A549 (cell line): ENCODE data around the gene CDC27. TPM values are rescaled to one million over a fixed set of nuclear protein-coding genes. Genes with fewer than 3 reads are reported as not detected.
A peak's percentile ranks its signal among the peaks of the same experiment; 100 is the strongest.

Experiments used
- ATAC-seq, 2 experiments: fragments of 200-7000 bp in 1 of 2; fragments of >200 bp in 1 of 2; cut with Nextera tagmentation in 1 of 2; cut with Tn5 transposase in 1 of 2; 3 replicates each; pipeline versions ENCODE4 v1.8.0 to v1.9.1; 2018 to 2020; ENCODE audit warnings: mild to moderate bottlenecking in 1 of 2, moderate library complexity in 1 of 2
- CTCF ChIA-PET: fragments of 300-600 bp; sonication (Branson Sonifier 250); formaldehyde crosslinking; extraction: SDS; loops from one replicate; lab custom pipeline; 2021; ENCODE audit warnings: antibody characterized with exemption, inconsistent platforms; lab: Yijun Ruan, JAX
- POLR2A ChIA-PET: fragments of 350-600 bp; formaldehyde crosslinking; extraction: SDS; loops from one replicate; lab custom pipeline; 2021; ENCODE audit warnings: antibody characterized with exemption, inconsistent platforms; lab: Yijun Ruan, JAX
- DNase-seq, 2 experiments: peaks; one replicate each; pipeline versions ENCODE4 v3.0.0 to v3.0.0-alpha.2; 2011 to 2016; ENCODE audit warnings: low read depth in 1 of 2, low spot score in 1 of 2
- FAIRE-seq: peaks from 2 replicates; lab custom pipeline; 2011; peaks lifted over from hg19 to GRCh38; lab: Jason Lieb, UNC
- H3K27ac ChIP-seq, 2 experiments: fragments of >200 bp; sonication (Bioruptor Twin); formaldehyde crosslinking; 3 replicates each; pipeline ENCODE4 v1.5.1; 2016 to 2017
- H3K4me1 ChIP-seq: fragments of >200 bp; sonication (Bioruptor Twin); formaldehyde crosslinking; 3 replicates; pipeline ENCODE4 v1.6.1; 2016
- H3K4me2 ChIP-seq: fragments of >200 bp; sonication (Bioruptor Twin); formaldehyde crosslinking; 3 replicates; pipeline ENCODE4 v1.6.1; 2016
- H3K4me3 ChIP-seq: fragments of >200 bp; sonication (Bioruptor Twin); formaldehyde crosslinking; 3 replicates; pipeline ENCODE4 v1.5.1; 2016
- H3K9me3 ChIP-seq: fragments of >200 bp; sonication (Bioruptor Twin); formaldehyde crosslinking; 3 replicates; pipeline ENCODE4 v1.6.1; 2016
- CBX8 ChIP-seq: fragments of 200-600 bp; sonication (generic); IDR thresholded peaks from 2 replicates; pipeline ENCODE4 v1.6.1; 2016
- CHD4 ChIP-seq: fragments of 200-600 bp; sonication (generic); IDR thresholded peaks from 2 replicates; pipeline ENCODE4 v1.6.1; 2016; ENCODE audit warnings: antibody characterized with exemption, mild to moderate bottlenecking, borderline replicate concordance
- EHF ChIP-seq: fragments of 250-450 bp; sonication (Bioruptor Pico); IDR thresholded peaks from 2 replicates; pipeline ENCODE4 v1.5.0; 2020; ENCODE audit warnings: mild to moderate bottlenecking
- ELK1 ChIP-seq: fragments of 150-350 bp; IDR thresholded peaks from 2 replicates; pipeline ENCODE4 v1.6.1; 2014; ENCODE audit warnings: low read depth, mild to moderate bottlenecking, low read length
- ESRRA ChIP-seq: fragments of 150-350 bp; IDR thresholded peaks from 2 replicates; pipeline ENCODE4 v1.6.1; 2014; ENCODE audit warnings: mild to moderate bottlenecking, low read length, borderline replicate concordance
- GATA3 ChIP-seq: IDR thresholded peaks from 2 replicates; pipeline ENCODE4 v1.6.1; 2012; ENCODE audit warnings: borderline replicate concordance
- HDAC2 ChIP-seq: fragments of 200-600 bp; sonication (generic); IDR thresholded peaks from 2 replicates; pipeline ENCODE4 v1.6.1; 2016
- HEYL ChIP-seq: fragments of 250-450 bp; sonication (Bioruptor Pico); IDR thresholded peaks from 2 replicates; pipeline ENCODE4 v1.8.0; 2021; ENCODE audit warnings: mild to moderate bottlenecking, moderate library complexity
- HOXB5 ChIP-seq: fragments of 250-450 bp; sonication (Bioruptor Pico); IDR thresholded peaks from 2 replicates; pipeline ENCODE4 v1.5.0; 2020; ENCODE audit warnings: mild to moderate bottlenecking, moderate library complexity
- JUNB ChIP-seq: fragments of >200 bp; sonication (Bioruptor Twin); formaldehyde crosslinking; IDR thresholded peaks from 2 replicates; pipeline ENCODE4 v1.6.1; 2016
- MAZ ChIP-seq: fragments of 150-350 bp; IDR thresholded peaks from 2 replicates; pipeline ENCODE4 v1.6.1; 2014; ENCODE audit warnings: antibody characterized with exemption, low read depth, low read length, borderline replicate concordance
- NFE2L2 ChIP-seq: fragments of 150-350 bp; conservative IDR thresholded peaks from 2 replicates; pipeline ENCODE4 v1.6.1; 2014; ENCODE audit warnings: low read length
- NPAS2 ChIP-seq: fragments of 250-450 bp; sonication (Bioruptor Pico); IDR thresholded peaks from 2 replicates; pipeline ENCODE4 v1.8.0; 2022; ENCODE audit warnings: mild to moderate bottlenecking, moderate library complexity, borderline replicate concordance
- NR3C1 ChIP-seq: fragments of >200 bp; sonication (Bioruptor Twin); formaldehyde crosslinking; IDR thresholded peaks from 3 replicates; pipeline ENCODE4 v1.6.1; 2017
- RAD21 ChIP-seq, 2 experiments: fragments of >200 bp in 1 of 2; sonication (Bioruptor Twin) in 1 of 2; formaldehyde crosslinking in 1 of 2; IDR thresholded peaks in 1 of 2; conservative IDR thresholded peaks in 1 of 2; 2 replicates in 1 of 2; 3 replicates in 1 of 2; pipeline ENCODE4 v1.6.1; 2012 to 2018; ENCODE audit warnings: inconsistent platforms in 1 of 2
- RARB ChIP-seq: fragments of 250-450 bp; sonication (Bioruptor Pico); IDR thresholded peaks from 2 replicates; pipeline ENCODE4 v1.8.0; 2021; ENCODE audit warnings: mild to moderate bottlenecking, moderate library complexity
- RCOR1 ChIP-seq: fragments of 150-350 bp; IDR thresholded peaks from 2 replicates; pipeline ENCODE4 v1.6.1; 2014; ENCODE audit warnings: antibody characterized with exemption, low read length, low read depth
- SMC3 ChIP-seq: fragments of >200 bp; sonication (Bioruptor Twin); formaldehyde crosslinking; IDR thresholded peaks from 3 replicates; pipeline ENCODE4 v1.6.1; 2018; ENCODE audit warnings: inconsistent platforms
- SREBF2 ChIP-seq: fragments of 450-650 bp; IDR thresholded peaks from 2 replicates; pipeline ENCODE4 v1.6.1; 2014; ENCODE audit warnings: mild to moderate bottlenecking, moderate library complexity
- TFCP2L1 ChIP-seq: fragments of 250-450 bp; sonication (Bioruptor Pico); IDR thresholded peaks from 2 replicates; pipeline ENCODE4 v1.5.0; 2021; ENCODE audit warnings: mild to moderate bottlenecking
- WGBS: methylation state at CpG from one replicate; pipeline ENCODE4 v1.1.6; 2017; ENCODE audit errors: missing lambda C conversion rate; 5-methylcytosine and 5-hydroxymethylcytosine counted together
- polyA plus RNA-seq, 4 experiments: library from polyadenylated mRNA; depleted of rRNA in 3 of 4; stranded (reverse); fragments of >200 nt; fragmentation: RNase III in 1 of 4; extraction: RNeasy Plus Mini Kit Qiagen cat#74134 plus additional on column Dnase treatment in 1 of 4; gene quantifications; 2 replicates in 3 of 4; 3 replicates in 1 of 4; pipeline ENCODE4 v1.2.3, GENCODE V29; 2011 to 2017
- TF ChIP-seq, protein P1 (sequence below): IDR thresholded peaks from 2 replicates; pipeline ENCODE4 v1.6.1; 2012
- TF ChIP-seq, protein P2 (sequence below): fragments of 250-450 bp; sonication (Bioruptor Pico); IDR thresholded peaks from 2 replicates; pipeline ENCODE4 v1.5.0; 2020; ENCODE audit warnings: low read depth, mild to moderate bottlenecking, moderate library complexity
- TF ChIP-seq, protein P3 (sequence below): fragments of 250-450 bp; sonication (Bioruptor Pico); IDR thresholded peaks from 2 replicates; pipeline ENCODE4 v1.5.0; 2021; ENCODE audit warnings: mild to moderate bottlenecking, moderate library complexity, borderline replicate concordance
- TF ChIP-seq, protein P4 (sequence below): fragments of >200 bp; sonication (Bioruptor Twin); formaldehyde crosslinking; IDR thresholded peaks from 3 replicates; pipeline ENCODE4 v1.5.1; 2016

Gene CDC27
- polyA plus RNA-seq, 2 of the 4 experiments (the other 2 are of a cell fraction): 88.0 to 150 TPM

- Histone ChIP-seq H3K4me2 (peak overlapping the region; percentile 84), H3K9me3 (no peaks in the 10 kb centered on the region), H3K4me3 (peak overlapping the region; percentile 90), H3K4me1 (peaks cover 13% of the 10 kb centered on the region), H3K27ac (peak overlapping the region; percentile 89 to 94)
- ChIA-PET POLR2A (no interaction called here), CTCF (interaction anchor here (0.7 kb wide), 1 partner anchor 21 kb away, joined by 3 read pairs; no protein-coding TSS in a partner anchor)
- ATAC-seq (no peak), FAIRE-seq (no peak), DNase-seq (no peak)
- TF ChIP-seq HEYL (CRISPR knock-in tag): no peak
- TF ChIP-seq, protein P1, sequence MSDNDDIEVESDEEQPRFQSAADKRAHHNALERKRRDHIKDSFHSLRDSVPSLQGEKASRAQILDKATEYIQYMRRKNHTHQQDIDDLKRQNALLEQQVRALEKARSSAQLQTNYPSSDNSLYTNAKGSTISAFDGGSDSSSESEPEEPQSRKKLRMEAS: no peak
- 11% methylated on average over 22 of the region's 22 CpGs for WGBS
These were observed 89.6 kb downstream of the CDC27 start for GRCh38 chr17:47099451-47099986.

DNA sequence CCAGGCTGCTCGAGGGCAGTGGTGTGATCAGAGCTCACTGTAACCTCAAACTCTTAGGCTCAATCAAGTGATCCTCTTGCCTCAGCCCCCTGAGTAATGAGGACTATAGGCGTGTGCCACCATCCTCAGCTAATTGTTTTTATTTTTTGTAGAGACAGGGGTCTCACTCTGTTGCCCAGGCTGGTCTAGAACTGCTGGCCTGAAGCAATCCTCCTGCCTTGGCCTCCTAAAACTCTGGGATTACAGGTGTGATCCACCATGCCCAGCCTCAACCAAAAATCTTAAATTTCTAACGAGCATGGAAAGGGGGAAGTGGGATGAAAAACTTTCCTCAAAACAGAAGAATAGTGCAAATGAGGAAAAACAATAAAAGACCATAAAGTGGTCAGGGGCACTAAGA, 92.8 kb downstream of the CDC27 start:
- FAIRE-seq (no peak), DNase-seq (no peak), ATAC-seq (no peak)
- Histone ChIP-seq H3K27ac (no peak overlapping the region), H3K9me3 (peaks cover 8% of the 10 kb centered on the region; the same call in 1 of the 3 replicates), H3K4me1 (peaks cover 13% of the 10 kb centered on the region), H3K4me3 (no peak overlapping the region)
- WGBS: 88% methylated on average over 3 of the region's 3 CpGs
- no peak for TF ChIP-seq RARB (CRISPR knock-in tag)
- TF ChIP-seq NPAS2 (CRISPR knock-in tag): no peak
- TF ChIP-seq, protein P2, sequence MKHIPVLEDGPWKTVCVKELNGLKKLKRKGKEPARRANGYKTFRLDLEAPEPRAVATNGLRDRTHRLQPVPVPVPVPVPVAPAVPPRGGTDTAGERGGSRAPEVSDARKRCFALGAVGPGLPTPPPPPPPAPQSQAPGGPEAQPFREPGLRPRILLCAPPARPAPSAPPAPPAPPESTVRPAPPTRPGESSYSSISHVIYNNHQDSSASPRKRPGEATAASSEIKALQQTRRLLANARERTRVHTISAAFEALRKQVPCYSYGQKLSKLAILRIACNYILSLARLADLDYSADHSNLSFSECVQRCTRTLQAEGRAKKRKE: no peak
- TF ChIP-seq, protein P3, sequence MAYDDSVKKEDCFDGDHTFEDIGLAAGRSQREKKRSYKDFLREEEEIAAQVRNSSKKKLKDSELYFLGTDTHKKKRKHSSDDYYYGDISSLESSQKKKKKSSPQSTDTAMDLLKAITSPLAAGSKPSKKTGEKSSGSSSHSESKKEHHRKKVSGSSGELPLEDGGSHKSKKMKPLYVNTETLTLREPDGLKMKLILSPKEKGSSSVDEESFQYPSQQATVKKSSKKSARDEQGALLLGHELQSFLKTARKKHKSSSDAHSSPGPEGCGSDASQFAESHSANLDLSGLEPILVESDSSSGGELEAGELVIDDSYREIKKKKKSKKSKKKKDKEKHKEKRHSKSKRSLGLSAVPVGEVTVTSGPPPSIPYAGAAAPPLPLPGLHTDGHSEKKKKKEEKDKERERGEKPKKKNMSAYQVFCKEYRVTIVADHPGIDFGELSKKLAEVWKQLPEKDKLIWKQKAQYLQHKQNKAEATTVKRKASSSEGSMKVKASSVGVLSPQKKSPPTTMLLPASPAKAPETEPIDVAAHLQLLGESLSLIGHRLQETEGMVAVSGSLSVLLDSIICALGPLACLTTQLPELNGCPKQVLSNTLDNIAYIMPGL: no peak
- TF ChIP-seq RAD21 (conservative IDR thresholded peaks at IDR 0.05 in 1 of 2, IDR thresholded peaks at IDR 0.05 in 1 of 2): no peak
- TF ChIP-seq NR3C1: no peak
- TF ChIP-seq ELK1: no peak
- no peak for TF ChIP-seq GATA3
- TF ChIP-seq CHD4: no peak
- no peak for TF ChIP-seq CBX8
- TF ChIP-seq HOXB5: no peak
- TF ChIP-seq, all 56 proteins: peak for 0
- ChIA-PET CTCF (interaction anchor here (0.5 to 0.7 kb wide), 4 partner anchors 20 to 333 kb away, joined by 3 to 5 read pairs (median 4); no protein-coding TSS in a partner anchor), POLR2A (no interaction called here)
- no peak overlapping the region for H3K4me2 ChIP-seq

DNA sequence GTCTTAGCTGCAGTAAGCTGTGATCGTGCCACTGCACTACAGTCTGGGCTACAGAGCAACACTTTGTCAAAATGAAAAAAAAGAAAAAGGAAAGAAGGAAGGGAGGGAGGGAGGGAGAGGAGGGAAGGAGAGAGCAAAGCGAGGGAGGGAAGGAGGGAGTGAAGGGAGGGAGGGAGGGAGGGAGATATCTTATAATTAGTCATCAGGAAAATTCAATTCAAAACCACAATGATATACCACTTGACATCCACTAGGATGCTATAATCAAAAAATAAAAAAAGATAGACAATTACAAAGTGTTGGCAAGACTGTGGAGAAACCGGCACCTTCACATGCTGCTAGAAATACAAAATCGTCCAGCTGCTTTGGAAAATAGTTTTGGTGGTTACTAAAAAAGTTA, 93.8 kb downstream of the CDC27 start:
- ATAC-seq: no peak
- WGBS: 76% methylated on average over 3 of the region's 4 CpGs

More for the DNA sequence above, 93.8 kb downstream of the CDC27 start:
- Histone ChIP-seq H3K27ac (no peak overlapping the region), H3K4me2 (no peak overlapping the region), H3K4me1 (peaks cover 9% of the 10 kb centered on the region), H3K4me3 (no peak overlapping the region), H3K9me3 (peaks cover 8% of the 10 kb centered on the region; the same call in 1 of the 3 replicates)
- POLR2A ChIA-PET: no interaction called here
- CTCF ChIA-PET: no interaction called here
- FAIRE-seq (no peak), DNase-seq (no peak)
- TF ChIP-seq ELK1 (no peak), RCOR1 (no peak), EHF (CRISPR knock-in tag) (no peak), MAZ (no peak), CHD4 (no peak), HDAC2 (no peak), JUNB (no peak), SREBF2 (no peak), NPAS2 (CRISPR knock-in tag) (no peak), SMC3 (no peak), CBX8 (no peak), TFCP2L1 (CRISPR knock-in tag) (no peak), NFE2L2 (no peak), ESRRA (no peak)
- TF ChIP-seq, protein P4, sequence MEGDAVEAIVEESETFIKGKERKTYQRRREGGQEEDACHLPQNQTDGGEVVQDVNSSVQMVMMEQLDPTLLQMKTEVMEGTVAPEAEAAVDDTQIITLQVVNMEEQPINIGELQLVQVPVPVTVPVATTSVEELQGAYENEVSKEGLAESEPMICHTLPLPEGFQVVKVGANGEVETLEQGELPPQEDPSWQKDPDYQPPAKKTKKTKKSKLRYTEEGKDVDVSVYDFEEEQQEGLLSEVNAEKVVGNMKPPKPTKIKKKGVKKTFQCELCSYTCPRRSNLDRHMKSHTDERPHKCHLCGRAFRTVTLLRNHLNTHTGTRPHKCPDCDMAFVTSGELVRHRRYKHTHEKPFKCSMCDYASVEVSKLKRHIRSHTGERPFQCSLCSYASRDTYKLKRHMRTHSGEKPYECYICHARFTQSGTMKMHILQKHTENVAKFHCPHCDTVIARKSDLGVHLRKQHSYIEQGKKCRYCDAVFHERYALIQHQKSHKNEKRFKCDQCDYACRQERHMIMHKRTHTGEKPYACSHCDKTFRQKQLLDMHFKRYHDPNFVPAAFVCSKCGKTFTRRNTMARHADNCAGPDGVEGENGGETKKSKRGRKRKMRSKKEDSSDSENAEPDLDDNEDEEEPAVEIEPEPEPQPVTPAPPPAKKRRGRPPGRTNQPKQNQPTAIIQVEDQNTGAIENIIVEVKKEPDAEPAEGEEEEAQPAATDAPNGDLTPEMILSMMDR: no peak
